SK-N-SH (cell line): ENCODE measurements around the gene CAPN9.

ENCODE experiments used
- POLR2AphosphoS5 ChIP-seq: IDR thresholded peaks from 2 replicates; pipeline ENCODE4 v1.6.1; 2012; ENCODE audit warnings: low read depth, low read length
- TAF1 ChIP-seq: IDR thresholded peaks from 2 replicates; pipeline ENCODE4 v1.6.1; 2012; ENCODE audit warnings: low read depth, mild to moderate bottlenecking, low read length, moderate library complexity, borderline replicate concordance
- TEAD4 ChIP-seq: IDR thresholded peaks from 2 replicates; pipeline ENCODE4 v1.4.0; 2012; ENCODE audit warnings: mild to moderate bottlenecking, borderline replicate concordance; ENCODE audit not compliant: insufficient read depth
- TF ChIP-seq, protein P1 (sequence below): fragments of 200-600 bp; sonication (generic); IDR thresholded peaks from 2 replicates; pipeline ENCODE4 v1.6.1; 2017; ENCODE audit warnings: antibody characterized with exemption, mild to moderate bottlenecking, moderate library complexity

- TF ChIP-seq, protein P1, sequence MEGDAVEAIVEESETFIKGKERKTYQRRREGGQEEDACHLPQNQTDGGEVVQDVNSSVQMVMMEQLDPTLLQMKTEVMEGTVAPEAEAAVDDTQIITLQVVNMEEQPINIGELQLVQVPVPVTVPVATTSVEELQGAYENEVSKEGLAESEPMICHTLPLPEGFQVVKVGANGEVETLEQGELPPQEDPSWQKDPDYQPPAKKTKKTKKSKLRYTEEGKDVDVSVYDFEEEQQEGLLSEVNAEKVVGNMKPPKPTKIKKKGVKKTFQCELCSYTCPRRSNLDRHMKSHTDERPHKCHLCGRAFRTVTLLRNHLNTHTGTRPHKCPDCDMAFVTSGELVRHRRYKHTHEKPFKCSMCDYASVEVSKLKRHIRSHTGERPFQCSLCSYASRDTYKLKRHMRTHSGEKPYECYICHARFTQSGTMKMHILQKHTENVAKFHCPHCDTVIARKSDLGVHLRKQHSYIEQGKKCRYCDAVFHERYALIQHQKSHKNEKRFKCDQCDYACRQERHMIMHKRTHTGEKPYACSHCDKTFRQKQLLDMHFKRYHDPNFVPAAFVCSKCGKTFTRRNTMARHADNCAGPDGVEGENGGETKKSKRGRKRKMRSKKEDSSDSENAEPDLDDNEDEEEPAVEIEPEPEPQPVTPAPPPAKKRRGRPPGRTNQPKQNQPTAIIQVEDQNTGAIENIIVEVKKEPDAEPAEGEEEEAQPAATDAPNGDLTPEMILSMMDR: no peak
- TF ChIP-seq TAF1 (no peak), TEAD4 (no peak), POLR2AphosphoS5 (no peak)
Observed at GRCh38 chr1:230706887-230707731, 40.1 kb upstream of the CAPN9 start.
